Ishikawa (cell line): ENCODE measurements around the gene P3H2.

Experiments
- CEBPB ChIP-seq: IDR thresholded peaks from 2 replicates; pipeline ENCODE4 v1.6.1; 2012
- CREB1 ChIP-seq: IDR thresholded peaks from 2 replicates; pipeline ENCODE4 v1.6.1; 2012; ENCODE audit warnings: low read depth
- EGR1 ChIP-seq: IDR thresholded peaks from 2 replicates; pipeline ENCODE4 v1.6.1; 2012
- EP300 ChIP-seq: IDR thresholded peaks from 2 replicates; pipeline ENCODE4 v1.6.1; 2012; ENCODE audit warnings: borderline replicate concordance
- MAX ChIP-seq: IDR thresholded peaks from 2 replicates; pipeline ENCODE4 v1.6.1; 2012
- NFIC ChIP-seq: IDR thresholded peaks from 2 replicates; pipeline ENCODE4 v1.6.1; 2012
- RAD21 ChIP-seq: IDR thresholded peaks from 2 replicates; pipeline ENCODE4 v1.6.1; 2012; ENCODE audit warnings: low read depth
- REST ChIP-seq: IDR thresholded peaks from 2 replicates; pipeline ENCODE4 v1.6.1; 2012; ENCODE audit warnings: low read depth, mild to moderate bottlenecking
- TCF12 ChIP-seq: IDR thresholded peaks from 2 replicates; pipeline ENCODE4 v1.6.1; 2012; ENCODE audit warnings: low read depth
- YY1 ChIP-seq: IDR thresholded peaks from 2 replicates; pipeline ENCODE4 v1.6.1; 2012; ENCODE audit warnings: low read depth

- TF ChIP-seq NFIC (peak; percentile 34; the same call in 1 of the 2 replicates), EP300 (no peak), TCF12 (no peak), CEBPB (no peak), YY1 (no peak), MAX (no peak), CREB1 (no peak), EGR1 (no peak), RAD21 (no peak), REST (no peak)
These were observed 139.0 kb downstream of the P3H2 start for GRCh38 chr3:189981668-189982067.
